ENCODE results near the gene NELFCD. TPM values are rescaled to one million over a fixed set of nuclear protein-coding genes. Genes with fewer than 3 reads are reported as not detected.

The NELFCD gene
- total RNA-seq, 4 donors from 2014 or later: 43.7 to 68.1 (median 55.1) TPM

- no peaks in the 10 kb centered on the region for H3K4me1 ChIP-seq
- no peak overlapping the region for H3K4me3 ChIP-seq
- 95% methylated on average over 16 of the region's 16 CpGs; no CpG with 5 or more reads in 1 of the 2 donors for WGBS, 2 donors (ENCODE audit: low coverage in 1 of 2)
- no peak for TF ChIP-seq CTCF (IDR thresholded peaks at IDR 0.05)
- TF ChIP-seq POLR2AphosphoS5 (IDR thresholded peaks at IDR 0.05): no peak
- peaks cover 0 to 2% (median 0%) of the 10 kb centered on the region in 4 donors for H3K36me3 ChIP-seq
- H3K27me3 ChIP-seq: no peaks in the 10 kb centered on the region
- DNase-seq: no peak
- in situ Hi-C loops (cut with MboI; ENCODE audit: low pct_ligation_motif_present in 1 of 4, low pct_unique_long_range_greater_than_20kb in 1 of 4, low sequenced_read_pairs in 3 of 4): no loop called here
- H3K27ac ChIP-seq: no peak overlapping the region
- no peaks in the 10 kb centered on the region for H3K9me3 ChIP-seq
- intact Hi-C loops (cut with DNase I; ENCODE audit: low total_unique reads): no loop called here
Measured at GRCh38 chr20:59017493-59018231, 36.6 kb downstream of the NELFCD start.

GRCh38 chr20:59018817-59019216 is 37.8 kb downstream of the NELFCD start:
- no peaks in the 10 kb centered on the region for H3K27me3 ChIP-seq

GRCh38 chr20:59019217-59019616 is 38.2 kb downstream of the NELFCD start, which contains the start of gene TUBB1:
Gene TUBB1, plus strand, starts transcription at chr20:59019429. Its CDS starts 94 bp downstream, at chr20:59019523.
- Histone ChIP-seq H3K27ac (no peak within 1 kb of the TSS), H3K27me3 (no peaks in the 10 kb centered on the region), H3K4me3 (no peak within 1 kb of the TSS), H3K9me3 (no peaks in the 10 kb centered on the region), H3K36me3 (peaks cover 0 to 5% (median 2%) of the 10 kb centered on the region in 4 donors), H3K4me1 (no peaks in the 10 kb centered on the region)
- no peak for DNase-seq
- in situ Hi-C loops (cut with MboI; ENCODE audit: low pct_ligation_motif_present in 1 of 4, low pct_unique_long_range_greater_than_20kb in 1 of 4, low sequenced_read_pairs in 3 of 4): no loop called here
- TF ChIP-seq POLR2A (IDR thresholded peaks at IDR 0.05) (no peak), CTCF (IDR thresholded peaks at IDR 0.05) (no peak), EP300 (IDR thresholded peaks at IDR 0.05; ENCODE audit: low read depth) (no peak), POLR2AphosphoS5 (IDR thresholded peaks at IDR 0.05) (no peak)
- intact Hi-C loops (cut with DNase I; ENCODE audit: low total_unique reads): no loop called here
- 97 to 100% methylated on average over 2 to 5 of the region's 5 CpGs for WGBS, 2 donors (ENCODE audit: low coverage in 1 of 2)

More at GRCh38 chr20:59018817-59019216, 37.8 kb downstream of the NELFCD start:
- intact Hi-C loops (cut with DNase I; ENCODE audit: low total_unique reads) (no loop called here), in situ Hi-C loops (cut with MboI; ENCODE audit: low pct_ligation_motif_present in 1 of 4, low pct_unique_long_range_greater_than_20kb in 1 of 4, low sequenced_read_pairs in 3 of 4) (no loop called here)
- WGBS, 2 donors (ENCODE audit: low coverage in 1 of 2): 90 to 100% methylated on average over 3 to 10 of the region's 10 CpGs
- H3K4me1 ChIP-seq: no peaks in the 10 kb centered on the region
- DNase-seq: no peak
- no peak overlapping the region for H3K27ac ChIP-seq
- no peak for TF ChIP-seq POLR2A (IDR thresholded peaks at IDR 0.05)
- no peak for TF ChIP-seq CTCF (IDR thresholded peaks at IDR 0.05)
- TF ChIP-seq POLR2AphosphoS5 (IDR thresholded peaks at IDR 0.05): no peak
- no peak for TF ChIP-seq EP300 (IDR thresholded peaks at IDR 0.05; ENCODE audit: low read depth)
- peaks cover 0 to 5% (median 2%) of the 10 kb centered on the region in 4 donors for H3K36me3 ChIP-seq
- no peaks in the 10 kb centered on the region for H3K9me3 ChIP-seq
- H3K4me3 ChIP-seq: no peak overlapping the region

- Histone ChIP-seq H3K4me3 (no peak overlapping the region), H3K9me3 (no peaks in the 10 kb centered on the region), H3K36me3 (peaks cover 0 to 20% (median 9%) of the 10 kb centered on the region in 4 donors), H3K4me1 (no peaks in the 10 kb centered on the region), H3K27me3 (no peaks in the 10 kb centered on the region), H3K27ac (no peak overlapping the region)
- no peak for DNase-seq
- in situ Hi-C loops (cut with MboI; ENCODE audit: low pct_ligation_motif_present in 1 of 4, low pct_unique_long_range_greater_than_20kb in 1 of 4, low sequenced_read_pairs in 3 of 4): no loop called here
- TF ChIP-seq CTCF (IDR thresholded peaks at IDR 0.05) (no peak), POLR2AphosphoS5 (IDR thresholded peaks at IDR 0.05) (no peak), POLR2A (IDR thresholded peaks at IDR 0.05) (no peak), EP300 (IDR thresholded peaks at IDR 0.05; ENCODE audit: low read depth) (no peak)
- 73 to 86% methylated on average over 4 to 5 of the region's 5 CpGs for WGBS, 2 donors (ENCODE audit: low coverage in 1 of 2)
- intact Hi-C loops (cut with DNase I; ENCODE audit: low total_unique reads): no loop called here
Measured at GRCh38 chr20:59020938-59021551, 40.0 kb downstream of the NELFCD start.

Data from transverse colon (tissue), 4 donors.